Activated T-cell treated with anti-CD3 and anti-CD28 coated beads, Interleukin-2, amount 50 U/mL, for 24 hours (primary cell): ENCODE measurements around the gene SALL1.

Experiments used
- DNase-seq: peaks from one replicate; pipeline ENCODE4 v3.0.0-alpha.2; 2020
- H3K27ac Mint-ChIP-seq: 2 replicates; pipeline ENCODE4 v1.8.0; 2020; ENCODE audit warnings: mild to moderate bottlenecking, mixed read lengths
- H3K27me3 Mint-ChIP-seq: 2 replicates; pipeline ENCODE4 v1.8.0; 2020; ENCODE audit warnings: mixed read lengths
- H3K36me3 Mint-ChIP-seq: 2 replicates; pipeline ENCODE4 v1.8.0; 2020; ENCODE audit warnings: low read depth, mixed read lengths
- H3K4me1 Mint-ChIP-seq: 2 replicates; pipeline ENCODE4 v1.8.0; 2020; ENCODE audit warnings: low read depth, mixed read lengths
- H3K4me3 Mint-ChIP-seq: 2 replicates; pipeline ENCODE4 v1.8.0; 2020; ENCODE audit warnings: mild to moderate bottlenecking, moderate library complexity, mixed read lengths
- H3K9me3 Mint-ChIP-seq: 2 replicates; pipeline ENCODE4 v1.8.0; 2020; ENCODE audit warnings: mixed read lengths

The SALL1 gene

DNA sequence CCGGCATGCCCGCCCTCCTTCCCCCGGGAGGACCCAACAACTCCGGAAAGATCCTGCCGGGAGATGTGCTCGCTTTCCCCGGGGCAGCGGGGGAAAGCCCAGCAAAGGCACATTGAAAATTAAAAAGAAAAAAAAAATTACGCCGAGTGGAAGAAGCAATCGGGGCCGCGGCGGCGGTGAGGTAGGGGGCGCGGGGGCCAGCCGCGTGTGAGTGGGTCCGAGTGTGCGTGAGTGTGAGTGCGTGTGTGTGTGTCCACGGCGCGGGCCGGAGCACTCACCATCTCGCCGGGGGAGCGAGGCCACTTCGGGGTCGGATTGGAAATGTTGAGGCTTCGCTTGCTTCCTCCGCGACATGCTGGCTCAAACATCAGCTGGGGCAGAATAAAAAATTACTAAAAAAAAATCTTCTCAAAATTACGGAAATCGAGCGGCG lies at the start of gene SALL1:
SALL1 (minus strand) TSS at position 383 of the 433 bp plus-strand sequence; CDS start at position 354, 29 bp downstream.
- Mint-ChIP-seq H3K4me3 (no peak within 1 kb of the TSS), H3K36me3 (no peaks in the 10 kb centered on the region), H3K9me3 (no peaks in the 10 kb centered on the region), H3K4me1 (peaks cover 10% of the 10 kb centered on the region), H3K27me3 (peaks cover 82% of the 10 kb centered on the region), H3K27ac (peak within 1 kb of the TSS; percentile 47)
- DNase-seq: no peak

DNA sequence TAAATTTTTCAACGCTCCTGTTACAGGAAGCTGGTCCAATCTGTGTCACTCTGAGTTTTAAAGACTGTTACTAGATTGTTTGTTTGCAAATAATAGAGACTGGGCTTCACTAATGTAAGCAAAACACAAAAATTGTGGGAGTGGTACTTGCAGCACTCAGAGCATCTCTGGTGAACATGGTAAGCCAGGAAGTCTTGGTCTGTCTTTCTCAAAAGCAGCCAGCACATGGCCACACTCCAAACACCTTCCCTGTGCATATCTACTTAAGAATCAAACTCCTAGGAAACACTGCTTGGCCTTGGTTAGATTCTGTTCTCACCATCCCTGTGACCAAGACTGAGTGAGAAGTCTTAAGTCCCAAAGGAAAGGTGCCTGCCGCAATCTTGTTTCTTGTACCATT lies 49.7 kb upstream of the SALL1 start:
- no peaks in the 10 kb centered on the region for H3K27me3 Mint-ChIP-seq
- H3K4me3 Mint-ChIP-seq: no peak overlapping the region
- H3K27ac Mint-ChIP-seq: no peak overlapping the region
- H3K9me3 Mint-ChIP-seq: peaks cover 19% of the 10 kb centered on the region
- H3K36me3 Mint-ChIP-seq: no peaks in the 10 kb centered on the region
- no peak for DNase-seq
- H3K4me1 Mint-ChIP-seq: no peaks in the 10 kb centered on the region

DNA sequence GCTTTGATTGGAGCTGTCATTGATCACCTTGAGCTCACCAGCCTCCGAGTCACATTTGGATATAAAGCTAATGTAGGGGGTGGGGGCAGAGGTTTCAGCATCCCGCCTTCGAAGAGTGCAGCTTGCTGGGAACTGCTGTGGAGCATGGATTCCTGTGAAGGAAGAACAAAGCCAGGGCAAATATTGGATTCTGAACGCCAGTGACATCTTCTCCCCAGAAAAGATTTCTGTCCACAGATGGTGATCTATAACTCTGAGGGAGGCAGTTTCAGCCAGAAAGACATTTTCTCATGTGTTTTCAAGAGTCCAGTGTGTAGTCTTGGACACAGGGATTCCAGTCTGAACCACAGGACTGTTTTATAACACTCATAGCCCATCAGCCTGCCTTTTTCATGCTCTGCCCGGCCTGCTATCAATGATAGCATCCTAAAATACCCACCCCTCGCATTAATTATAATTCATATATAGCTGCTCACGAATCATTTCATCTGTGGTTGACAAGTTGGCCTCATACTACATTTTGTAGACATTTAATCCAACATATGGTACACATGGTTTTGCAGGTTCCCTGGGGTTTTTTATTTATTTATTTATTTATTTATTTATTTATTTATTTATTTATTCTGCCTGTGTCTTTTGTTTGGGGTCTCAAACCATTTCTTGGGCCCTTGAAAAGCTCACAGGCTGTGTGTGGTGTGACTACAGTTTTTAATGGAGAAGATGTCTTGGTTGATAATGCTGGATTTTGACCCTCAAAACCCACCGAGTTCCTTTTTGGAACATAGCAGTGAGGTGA lies 47.1 kb upstream of the SALL1 start:
- no peak overlapping the region for H3K4me3 Mint-ChIP-seq
- no peak for DNase-seq
- no peaks in the 10 kb centered on the region for H3K27me3 Mint-ChIP-seq
- H3K4me1 Mint-ChIP-seq: no peaks in the 10 kb centered on the region
- no peak overlapping the region for H3K27ac Mint-ChIP-seq
- H3K36me3 Mint-ChIP-seq: no peaks in the 10 kb centered on the region
- H3K9me3 Mint-ChIP-seq: peaks cover 10% of the 10 kb centered on the region

DNA sequence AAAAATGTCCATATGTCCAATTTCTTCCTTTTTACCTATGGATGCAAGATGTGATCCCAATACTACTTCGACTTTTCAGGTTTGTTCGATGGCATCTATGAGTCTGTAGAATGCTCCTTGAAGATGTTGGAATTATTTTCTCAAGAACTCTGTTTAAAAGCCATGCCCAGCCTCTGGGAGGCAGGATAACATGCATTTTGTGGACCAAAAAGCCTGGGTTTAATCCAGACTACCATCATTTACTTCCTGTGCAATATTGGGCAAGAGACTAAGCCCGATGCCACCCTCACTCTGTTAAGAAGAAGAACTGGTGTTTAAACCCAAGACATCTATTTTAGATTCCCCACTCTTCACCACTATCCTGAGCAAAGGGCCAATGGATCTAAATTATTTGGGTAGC lies 42.8 kb upstream of the SALL1 start:
- H3K4me3 Mint-ChIP-seq: no peak overlapping the region
- no peaks in the 10 kb centered on the region for H3K27me3 Mint-ChIP-seq
- H3K9me3 Mint-ChIP-seq: peaks cover 2% of the 10 kb centered on the region
- H3K4me1 Mint-ChIP-seq: no peaks in the 10 kb centered on the region
- H3K36me3 Mint-ChIP-seq: no peaks in the 10 kb centered on the region
- no peak for DNase-seq
- no peak overlapping the region for H3K27ac Mint-ChIP-seq

DNA sequence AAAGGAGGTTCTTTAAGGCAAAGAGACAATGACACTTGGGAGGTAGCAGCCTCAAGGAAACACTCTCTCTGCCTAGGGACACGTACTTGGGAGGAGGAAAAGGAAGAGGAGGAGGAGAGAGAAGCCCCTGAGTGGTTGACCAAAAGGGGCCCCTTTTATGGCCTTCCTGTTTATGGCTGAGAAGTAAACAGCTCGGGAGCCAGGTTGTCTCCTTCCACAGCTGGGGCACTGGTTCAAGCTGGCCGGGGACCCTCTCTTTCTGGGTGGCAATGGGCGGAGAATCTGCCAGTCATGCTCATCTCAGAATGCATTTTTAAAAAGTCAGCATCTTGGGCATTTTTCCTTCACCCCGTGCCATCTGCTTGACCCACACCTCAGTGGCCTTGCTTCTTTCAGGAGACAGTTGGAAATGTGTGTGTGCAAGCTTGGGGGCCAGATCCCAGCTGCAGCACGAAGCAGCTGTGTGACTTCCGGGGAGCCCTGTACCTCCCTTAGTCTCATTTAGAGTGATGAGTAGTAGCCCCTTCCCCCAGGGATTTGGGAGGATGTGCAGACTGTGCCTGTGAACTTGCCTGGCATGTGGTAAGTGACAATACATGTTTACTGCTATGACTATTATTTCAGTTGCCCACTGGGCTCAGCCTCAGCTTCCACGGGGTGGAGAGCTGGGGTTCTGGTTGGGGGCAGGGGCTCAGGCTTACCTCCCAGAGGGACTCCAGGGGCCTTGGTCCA lies 33.8 kb upstream of the SALL1 start:
- H3K4me3 Mint-ChIP-seq: no peak overlapping the region
- no peak overlapping the region for H3K27ac Mint-ChIP-seq
- no peaks in the 10 kb centered on the region for H3K36me3 Mint-ChIP-seq
- H3K4me1 Mint-ChIP-seq: no peaks in the 10 kb centered on the region
- DNase-seq: no peak
- no peaks in the 10 kb centered on the region for H3K9me3 Mint-ChIP-seq
- H3K27me3 Mint-ChIP-seq: no peaks in the 10 kb centered on the region

DNA sequence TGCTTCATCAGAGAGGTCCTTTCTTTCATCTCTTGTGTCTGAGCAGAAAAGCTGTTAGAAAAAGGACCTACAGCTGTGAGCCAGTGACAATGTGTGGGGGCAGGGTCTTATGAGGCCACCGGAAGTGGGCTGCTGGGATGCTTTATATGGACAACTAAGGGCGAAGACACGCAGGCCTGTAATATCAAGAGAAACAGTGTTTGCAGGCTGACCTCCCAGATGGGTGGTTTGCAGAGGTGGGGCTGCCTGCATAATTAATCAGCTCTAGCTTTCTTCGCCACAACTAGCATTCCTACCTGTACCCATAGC lies 30.4 kb upstream of the SALL1 start:
- Mint-ChIP-seq H3K36me3 (no peaks in the 10 kb centered on the region), H3K9me3 (no peaks in the 10 kb centered on the region), H3K27ac (no peak overlapping the region), H3K4me1 (no peaks in the 10 kb centered on the region), H3K4me3 (no peak overlapping the region), H3K27me3 (no peaks in the 10 kb centered on the region)
- no peak for DNase-seq

DNA sequence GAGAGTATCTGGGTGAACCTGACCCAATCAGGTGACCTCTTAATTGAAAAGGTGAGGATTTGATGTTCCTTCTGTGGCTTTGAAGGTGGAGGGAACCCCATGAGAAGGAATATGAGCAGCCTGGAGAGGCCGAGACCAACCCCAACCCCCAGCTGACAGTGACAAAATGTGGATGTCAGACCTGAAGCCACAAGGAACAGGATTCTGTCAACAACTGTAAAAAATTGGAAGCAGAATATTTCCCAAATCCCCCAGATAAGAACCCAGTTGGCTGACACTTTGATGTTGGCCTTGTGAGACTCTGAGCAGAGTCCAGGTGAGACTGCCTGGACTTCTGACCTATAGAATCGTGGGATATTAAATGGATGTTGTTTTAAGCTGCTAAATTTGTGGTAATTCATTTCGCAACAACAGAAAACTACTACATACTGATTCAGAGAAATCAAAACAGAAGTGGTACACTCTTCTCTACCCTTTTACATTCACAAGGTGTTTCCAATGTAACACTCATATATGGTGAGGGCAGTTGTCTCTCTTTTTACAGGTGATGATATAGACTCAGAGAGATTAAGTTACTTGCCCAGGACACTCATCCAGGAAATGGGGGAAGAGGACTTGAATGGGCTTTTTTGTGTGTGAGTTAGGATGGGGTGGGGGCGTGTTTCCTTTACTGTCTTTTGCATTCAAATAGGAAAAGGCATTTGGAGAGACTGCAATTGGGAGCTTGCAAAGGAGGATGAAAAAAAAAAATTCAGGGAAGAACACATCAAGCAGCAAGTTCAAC lies 29.8 kb upstream of the SALL1 start:
- Mint-ChIP-seq H3K36me3 (no peaks in the 10 kb centered on the region), H3K4me3 (no peak overlapping the region), H3K4me1 (no peaks in the 10 kb centered on the region), H3K27ac (no peak overlapping the region), H3K27me3 (no peaks in the 10 kb centered on the region), H3K9me3 (no peaks in the 10 kb centered on the region)
- DNase-seq: no peak

DNA sequence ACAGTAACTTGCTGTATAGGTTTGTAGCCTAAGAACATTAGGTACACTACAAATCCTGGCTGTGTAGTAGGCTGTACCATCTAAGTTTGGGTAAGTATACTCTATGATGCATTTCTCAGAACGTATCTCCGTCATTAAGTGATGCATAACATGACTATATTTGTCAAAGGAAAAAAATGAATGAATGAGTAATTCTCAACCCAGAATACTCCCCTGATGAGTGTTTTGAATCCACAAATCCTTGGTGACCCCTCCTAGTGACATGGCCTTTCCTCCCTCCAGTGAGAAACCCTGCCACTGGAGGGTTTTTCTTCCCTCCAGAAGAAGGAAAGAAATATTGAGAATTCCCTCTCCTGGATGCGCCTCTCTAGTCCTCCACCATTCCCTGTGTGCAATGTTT lies 24.0 kb upstream of the SALL1 start:
- DNase-seq: no peak
- Mint-ChIP-seq H3K4me1 (no peaks in the 10 kb centered on the region), H3K27me3 (no peaks in the 10 kb centered on the region), H3K36me3 (no peaks in the 10 kb centered on the region), H3K4me3 (no peak overlapping the region), H3K9me3 (no peaks in the 10 kb centered on the region), H3K27ac (no peak overlapping the region)

DNA sequence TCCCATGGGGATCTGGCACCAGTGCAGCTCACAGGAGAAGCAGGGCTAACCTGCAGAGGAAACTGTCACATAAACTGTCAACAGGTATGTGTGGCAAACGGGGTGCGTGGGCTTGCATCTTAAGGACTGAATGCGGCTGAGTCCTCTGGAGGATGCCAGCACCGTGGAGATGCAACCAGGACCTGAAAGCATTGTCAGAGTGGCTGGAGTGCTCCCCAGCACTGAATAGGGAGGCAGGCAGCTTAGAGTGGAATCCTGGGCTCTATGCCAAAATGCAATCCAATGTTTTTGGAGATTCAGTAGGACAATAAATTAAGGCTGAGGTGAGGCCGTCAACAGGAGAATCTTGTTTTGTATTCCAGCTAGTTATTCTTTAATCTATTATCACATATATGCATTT lies 21.3 kb upstream of the SALL1 start:
- H3K4me1 Mint-ChIP-seq: no peaks in the 10 kb centered on the region
- no peaks in the 10 kb centered on the region for H3K27me3 Mint-ChIP-seq
- H3K4me3 Mint-ChIP-seq: no peak overlapping the region
- H3K27ac Mint-ChIP-seq: no peak overlapping the region
- H3K36me3 Mint-ChIP-seq: no peaks in the 10 kb centered on the region
- DNase-seq: no peak
- H3K9me3 Mint-ChIP-seq: no peaks in the 10 kb centered on the region

DNA sequence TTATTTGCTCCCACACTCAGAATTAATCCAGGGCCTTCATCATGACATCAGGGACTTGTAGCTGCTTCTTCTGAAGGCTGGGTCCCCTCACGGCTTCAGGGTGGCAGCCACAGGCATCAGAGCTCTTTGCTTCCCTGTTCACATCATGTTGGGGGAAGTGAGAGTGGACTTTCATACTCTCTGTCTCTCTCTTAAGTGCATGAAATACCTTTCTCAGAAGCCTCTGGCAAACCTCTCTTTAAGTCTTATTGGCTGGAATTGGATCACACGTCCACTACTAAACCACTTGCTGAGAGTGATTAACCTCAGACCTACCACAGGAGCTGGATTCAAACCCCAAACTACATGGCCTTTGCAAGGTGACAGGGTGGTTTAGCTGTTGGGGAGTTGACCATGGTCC lies 17.7 kb upstream of the SALL1 start:
- DNase-seq: no peak
- Mint-ChIP-seq H3K4me3 (no peak overlapping the region), H3K4me1 (no peaks in the 10 kb centered on the region), H3K36me3 (no peaks in the 10 kb centered on the region), H3K27me3 (no peaks in the 10 kb centered on the region), H3K9me3 (no peaks in the 10 kb centered on the region), H3K27ac (no peak overlapping the region)

DNA sequence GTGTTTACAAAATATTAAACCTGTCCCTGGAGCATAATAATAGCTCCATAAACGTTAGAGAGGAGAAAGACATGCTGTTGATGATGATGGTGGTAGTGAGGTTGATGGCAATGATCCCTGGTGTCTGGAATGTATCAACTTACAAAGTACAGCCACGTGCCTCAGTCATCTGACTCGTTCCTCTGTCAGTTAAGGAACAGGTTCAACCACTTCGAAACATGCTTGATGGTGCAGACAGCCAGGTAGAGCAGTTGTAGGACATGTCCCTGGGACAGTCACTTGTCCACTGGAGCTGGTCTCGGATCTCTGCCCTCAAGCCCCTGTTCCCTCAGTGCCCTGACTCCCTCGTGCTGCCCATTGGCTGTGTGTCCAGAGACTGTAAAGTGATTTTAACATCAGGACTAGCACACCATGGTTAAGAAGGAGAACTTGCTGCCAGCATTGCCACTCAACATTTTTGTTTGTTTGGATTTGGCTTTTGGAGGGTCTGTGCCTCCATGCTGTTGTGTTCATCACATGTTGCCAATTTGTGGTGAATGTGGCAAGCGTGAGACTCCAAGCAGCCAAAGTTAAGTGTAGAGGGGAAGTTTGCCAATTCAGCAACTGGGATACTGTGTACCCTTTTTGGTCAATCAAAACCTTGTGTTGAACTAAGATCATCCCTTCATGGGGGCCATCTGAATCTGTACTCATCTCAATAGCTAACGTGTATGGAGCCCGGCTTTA lies 16.3 kb upstream of the SALL1 start:
- no peaks in the 10 kb centered on the region for H3K36me3 Mint-ChIP-seq
- DNase-seq: no peak
- no peak overlapping the region for H3K4me3 Mint-ChIP-seq
- H3K4me1 Mint-ChIP-seq: no peaks in the 10 kb centered on the region
- H3K9me3 Mint-ChIP-seq: no peaks in the 10 kb centered on the region
- H3K27me3 Mint-ChIP-seq: no peaks in the 10 kb centered on the region
- no peak overlapping the region for H3K27ac Mint-ChIP-seq

DNA sequence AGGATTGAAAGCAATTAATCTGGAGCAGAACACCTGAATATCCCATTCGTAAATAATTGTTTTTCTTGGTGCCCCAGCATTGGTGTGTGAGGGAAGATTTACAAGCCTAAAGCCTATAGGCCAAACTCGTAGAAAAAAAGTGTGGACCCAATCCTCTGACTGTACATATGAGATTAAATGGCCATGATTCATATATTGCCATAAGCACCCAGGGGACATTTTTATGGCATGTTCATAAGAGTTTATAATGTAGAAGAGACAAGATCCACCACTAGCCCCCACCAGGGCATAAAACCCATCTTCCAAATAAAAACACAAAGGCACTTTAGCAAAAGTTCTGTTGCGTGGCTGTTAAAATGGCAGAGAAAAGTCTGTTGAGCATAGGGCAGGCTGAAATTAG lies 15.5 kb upstream of the SALL1 start:
- Mint-ChIP-seq H3K36me3 (no peaks in the 10 kb centered on the region), H3K4me3 (no peak overlapping the region), H3K27ac (no peak overlapping the region), H3K9me3 (no peaks in the 10 kb centered on the region), H3K4me1 (no peaks in the 10 kb centered on the region), H3K27me3 (no peaks in the 10 kb centered on the region)
- no peak for DNase-seq

DNA sequence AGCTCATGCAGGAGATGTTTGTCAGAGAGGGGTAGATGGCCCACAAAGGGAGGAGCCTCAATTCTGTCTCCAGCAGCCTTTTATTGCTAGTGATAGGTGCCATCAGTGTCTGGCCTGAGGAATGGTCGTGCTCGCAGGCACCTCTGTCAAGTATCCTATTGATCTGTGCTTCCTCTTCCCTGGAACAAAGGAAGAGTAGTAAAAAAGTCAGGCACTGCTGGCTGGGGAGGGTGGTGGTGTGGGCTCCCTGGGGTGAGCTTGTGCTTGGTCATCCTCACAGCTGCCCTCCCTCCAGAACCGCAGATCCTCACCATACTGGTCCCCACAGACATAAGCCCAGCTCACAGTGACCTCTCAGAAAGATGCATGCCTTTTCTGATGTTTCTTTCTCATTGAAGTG lies 15.0 kb upstream of the SALL1 start:
- Mint-ChIP-seq H3K4me3 (no peak overlapping the region), H3K9me3 (no peaks in the 10 kb centered on the region)

DNA sequence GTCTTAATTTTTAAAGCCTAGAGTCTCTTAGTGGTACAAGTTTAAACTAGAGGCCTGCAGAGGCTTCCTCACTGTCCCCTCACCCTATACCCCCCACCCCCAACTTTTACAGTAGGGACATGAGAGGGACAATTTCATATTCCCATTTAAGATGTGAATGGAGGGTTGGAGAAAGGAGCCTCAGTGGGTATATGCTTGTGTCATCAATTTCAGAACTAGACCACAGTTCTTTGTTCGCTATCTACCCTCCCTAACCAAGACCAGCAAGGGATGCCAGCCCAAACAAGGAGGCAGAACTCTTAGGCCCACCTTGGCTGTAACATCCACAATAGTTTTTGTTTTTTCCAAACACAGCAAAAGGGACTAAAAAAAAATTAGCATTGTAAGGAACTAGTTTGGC lies 14.0 kb upstream of the SALL1 start:
- DNase-seq: no peak
- no peaks in the 10 kb centered on the region for H3K4me1 Mint-ChIP-seq
- H3K4me3 Mint-ChIP-seq: no peak overlapping the region
- peaks cover 9% of the 10 kb centered on the region for H3K27me3 Mint-ChIP-seq
- no peaks in the 10 kb centered on the region for H3K9me3 Mint-ChIP-seq
- no peak overlapping the region for H3K27ac Mint-ChIP-seq
- no peaks in the 10 kb centered on the region for H3K36me3 Mint-ChIP-seq

More for the DNA sequence above, 15.0 kb upstream of the SALL1 start:
- H3K36me3 Mint-ChIP-seq: no peaks in the 10 kb centered on the region
- H3K27ac Mint-ChIP-seq: no peak overlapping the region
- no peaks in the 10 kb centered on the region for H3K4me1 Mint-ChIP-seq
- H3K27me3 Mint-ChIP-seq: no peaks in the 10 kb centered on the region
- no peak for DNase-seq
